Stimulated activated CD8-positive, alpha-beta memory T cell treated with anti-CD3 and anti-CD28 coated beads, Interleukin-4, amount 100 ng/mL, for 48 hours (primary cell): ENCODE measurements around the gene CFAP61.
"Not testable (repeated sequence)": the region's sequence is repeated elsewhere in the genome, so short reads cannot be mapped to it uniquely, and the experiment has no call there.

Source experiments
- DNase-seq: peaks from one replicate; pipeline ENCODE4 v3.0.0-alpha.2; 2020

The CFAP61 gene

GRCh38 chr20:20052074-20052970 is at the start of gene CFAP61, which contains the start of gene CRNKL1:
CFAP61 (plus strand) TSS chr20:20052532; CDS start chr20:20056654, 4,122 bp downstream.
CRNKL1 (minus strand) TSS chr20:20052466; CDS start chr20:20052342, 124 bp downstream.
- peak; percentile 97 for DNase-seq

- peak; percentile 42 for DNase-seq
These were observed 49.0 kb upstream of the CFAP61 start for GRCh38 chr20:20003031-20003954.

- not testable (repeated sequence) for DNase-seq
These were observed 48.4 kb upstream of the CFAP61 start for GRCh38 chr20:20003955-20004322.

- no peak for DNase-seq
These were observed 47.0 kb upstream of the CFAP61 start for GRCh38 chr20:20005342-20005741.

GRCh38 chr20:20009784-20010253 is 42.5 kb upstream of the CFAP61 start:
- no peak for DNase-seq

GRCh38 chr20:20010639-20011500 is 41.5 kb upstream of the CFAP61 start:
- no peak for DNase-seq

- DNase-seq: no peak
These were observed 39.8 kb upstream of the CFAP61 start for GRCh38 chr20:20012541-20012940.

- peak; percentile 45 for DNase-seq
These were observed 37.7 kb upstream of the CFAP61 start for GRCh38 chr20:20014659-20015058.

- peak; percentile 94 for DNase-seq
These were observed 35.1 kb upstream of the CFAP61 start, which contains the start of gene NAA20 for GRCh38 chr20:20017001-20017843. NAA20 (plus strand) TSS chr20:20017362; CDS start chr20:20017397, 35 bp downstream.

- DNase-seq: peak; percentile 32
These were observed 34.5 kb upstream of the CFAP61 start for GRCh38 chr20:20017844-20018185.

GRCh38 chr20:20018366-20018765 is 34.0 kb upstream of the CFAP61 start:
- no peak for DNase-seq

- DNase-seq: no peak
These were observed 33.2 kb upstream of the CFAP61 start for GRCh38 chr20:20019123-20019522.

- no peak for DNase-seq
These were observed 31.4 kb upstream of the CFAP61 start for GRCh38 chr20:20020908-20021307.

- DNase-seq: no peak
These were observed 30.5 kb upstream of the CFAP61 start for GRCh38 chr20:20021835-20022234.

GRCh38 chr20:20022498-20022897 is 29.8 kb upstream of the CFAP61 start:
- DNase-seq: no peak

GRCh38 chr20:20023395-20023794 is 28.9 kb upstream of the CFAP61 start:
- DNase-seq: no peak

- DNase-seq: no peak
These were observed 27.4 kb upstream of the CFAP61 start for GRCh38 chr20:20024942-20025341.

GRCh38 chr20:20027284-20027683 is 25.0 kb upstream of the CFAP61 start:
- DNase-seq: no peak

- DNase-seq: no peak
These were observed 20.5 kb upstream of the CFAP61 start for GRCh38 chr20:20031790-20032189.

GRCh38 chr20:20034486-20034885 is 17.8 kb upstream of the CFAP61 start:
- no peak for DNase-seq

GRCh38 chr20:20036756-20037155 is 15.6 kb upstream of the CFAP61 start:
- DNase-seq: no peak
